ENCODE results near the gene CCM2L. TPM values are rescaled to one million over a fixed set of nuclear protein-coding genes. Genes with fewer than 3 reads are reported as not detected.

Gene CCM2L
- total and polyA plus RNA-seq, 2 of the 8 experiments (the other 6 are each of a cell fraction or from before 2014, with no cell fraction given), result 5.5 to 15.8 TPM

DNA sequence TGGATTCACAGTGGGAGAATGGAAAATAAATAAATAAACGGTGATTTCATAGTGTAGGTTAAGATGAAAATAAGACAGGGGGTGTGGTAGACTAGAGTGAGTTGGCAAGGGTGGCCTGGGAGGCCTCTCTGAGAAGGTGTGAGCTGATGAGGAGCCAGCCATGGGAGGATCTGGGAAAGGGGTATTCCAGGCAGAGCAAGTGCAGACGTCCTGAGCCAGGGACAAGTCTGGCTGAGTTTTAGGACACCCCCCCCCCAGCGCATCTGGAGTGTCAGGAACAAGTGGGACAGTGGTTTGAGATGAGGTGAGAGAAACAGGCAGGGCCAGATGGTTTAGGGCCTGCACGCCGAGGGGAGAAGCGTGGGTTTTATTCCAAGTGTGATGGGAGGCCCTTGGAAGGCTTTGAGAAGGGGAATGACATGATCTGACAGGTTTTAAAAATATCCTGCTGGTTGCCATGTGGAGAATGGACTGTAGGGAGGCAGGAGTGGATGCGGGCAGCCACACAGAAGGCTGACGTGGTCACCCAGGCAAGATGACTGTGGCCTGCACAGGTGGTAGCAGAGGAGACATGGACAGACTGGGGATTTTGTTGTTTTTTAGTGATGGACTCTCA is 21.1 kb upstream of the CCM2L start (continued):
- no peak for TF ChIP-seq RBBP5 (IDR thresholded peaks at IDR 0.05; ENCODE audit: borderline replicate concordance, low read depth, low read length)
- no peak for TF ChIP-seq RFX5 (IDR thresholded peaks at IDR 0.05; ENCODE audit: borderline replicate concordance, low read depth, low read length)
- no peak for TF ChIP-seq NANOG (IDR thresholded peaks at IDR 0.05; ENCODE audit: insufficient read depth, low read depth, low read length, poor library complexity, severe bottlenecking)
